GM12874 (cell line): ENCODE measurements around the gene ELL2.

Experiments
- TF ChIP-seq, protein P1 (sequence below): IDR thresholded peaks from 2 replicates; pipeline ENCODE4 v1.5.1; 2011; ENCODE audit warnings: low read depth, mild to moderate bottlenecking, control low read depth, low read length, moderate library complexity; ENCODE audit not compliant: insufficient read depth

The ELL2 gene

GRCh38 chr5:95880081-95880926, 81.3 kb downstream of the ELL2 start:
- TF ChIP-seq, protein P1, sequence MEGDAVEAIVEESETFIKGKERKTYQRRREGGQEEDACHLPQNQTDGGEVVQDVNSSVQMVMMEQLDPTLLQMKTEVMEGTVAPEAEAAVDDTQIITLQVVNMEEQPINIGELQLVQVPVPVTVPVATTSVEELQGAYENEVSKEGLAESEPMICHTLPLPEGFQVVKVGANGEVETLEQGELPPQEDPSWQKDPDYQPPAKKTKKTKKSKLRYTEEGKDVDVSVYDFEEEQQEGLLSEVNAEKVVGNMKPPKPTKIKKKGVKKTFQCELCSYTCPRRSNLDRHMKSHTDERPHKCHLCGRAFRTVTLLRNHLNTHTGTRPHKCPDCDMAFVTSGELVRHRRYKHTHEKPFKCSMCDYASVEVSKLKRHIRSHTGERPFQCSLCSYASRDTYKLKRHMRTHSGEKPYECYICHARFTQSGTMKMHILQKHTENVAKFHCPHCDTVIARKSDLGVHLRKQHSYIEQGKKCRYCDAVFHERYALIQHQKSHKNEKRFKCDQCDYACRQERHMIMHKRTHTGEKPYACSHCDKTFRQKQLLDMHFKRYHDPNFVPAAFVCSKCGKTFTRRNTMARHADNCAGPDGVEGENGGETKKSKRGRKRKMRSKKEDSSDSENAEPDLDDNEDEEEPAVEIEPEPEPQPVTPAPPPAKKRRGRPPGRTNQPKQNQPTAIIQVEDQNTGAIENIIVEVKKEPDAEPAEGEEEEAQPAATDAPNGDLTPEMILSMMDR, result no peak

GRCh38 chr5:95879661-95880060, 82.0 kb downstream of the ELL2 start:
- TF ChIP-seq, protein P1, result no peak

DNA sequence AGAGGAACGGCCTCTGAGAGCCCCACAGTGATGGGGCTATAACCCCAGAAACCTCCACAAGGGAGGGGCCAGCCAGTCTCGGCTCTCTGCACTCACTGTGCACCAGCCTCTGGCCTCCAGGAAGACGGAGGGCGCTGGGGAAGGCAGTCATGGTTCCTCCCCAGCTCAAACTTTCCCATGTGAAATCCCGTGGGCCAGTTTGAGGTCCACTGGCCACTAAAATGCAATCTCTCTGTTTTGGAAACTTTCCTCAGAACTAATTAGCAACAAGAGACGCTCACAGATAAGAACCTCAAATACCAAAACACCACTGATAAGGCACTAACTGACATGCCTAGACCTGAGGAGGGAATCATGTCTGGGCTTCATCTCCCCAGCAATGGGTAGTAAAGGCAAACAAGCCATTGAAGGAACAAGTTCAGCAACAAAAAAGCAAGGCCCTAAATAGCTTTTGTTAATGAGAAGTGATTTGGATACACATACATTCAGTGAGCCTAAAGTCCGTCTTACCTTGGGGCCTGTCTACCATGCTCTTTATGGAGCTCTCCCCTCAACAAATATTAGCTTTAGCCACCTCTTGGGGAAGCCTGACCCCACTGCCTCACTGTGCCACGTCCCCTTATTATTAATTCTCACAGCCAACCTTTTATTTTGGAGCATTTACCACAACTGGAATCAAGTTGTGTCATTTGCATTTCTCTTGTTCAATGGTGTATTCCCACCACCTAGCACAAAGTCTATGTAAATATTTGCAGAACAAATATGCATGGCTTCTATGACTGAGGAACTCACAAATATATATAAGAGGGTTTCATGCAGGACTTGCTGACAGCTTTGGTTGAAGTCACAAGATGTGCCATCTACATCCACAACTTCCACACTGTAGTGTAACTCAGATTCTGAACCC, 83.0 kb downstream of the ELL2 start:
- TF ChIP-seq, protein P1, result no peak

GRCh38 chr5:95876782-95877181, 84.9 kb downstream of the ELL2 start:
- TF ChIP-seq, protein P1, result no peak

- TF ChIP-seq, protein P1, result no peak
Observed at GRCh38 chr5:95874246-95874645, 87.4 kb downstream of the ELL2 start.

- TF ChIP-seq, protein P1, result no peak
Observed at GRCh38 chr5:95873351-95873750, 88.3 kb downstream of the ELL2 start.
